Measurements from ENCODE around the gene BIRC7.
A peak's percentile ranks its signal among the peaks of the same experiment; 100 is the strongest.
"Not testable (repeated sequence)": the region's sequence is repeated elsewhere in the genome, so short reads cannot be mapped to it uniquely, and the experiment has no call there.

Gene BIRC7

DNA sequence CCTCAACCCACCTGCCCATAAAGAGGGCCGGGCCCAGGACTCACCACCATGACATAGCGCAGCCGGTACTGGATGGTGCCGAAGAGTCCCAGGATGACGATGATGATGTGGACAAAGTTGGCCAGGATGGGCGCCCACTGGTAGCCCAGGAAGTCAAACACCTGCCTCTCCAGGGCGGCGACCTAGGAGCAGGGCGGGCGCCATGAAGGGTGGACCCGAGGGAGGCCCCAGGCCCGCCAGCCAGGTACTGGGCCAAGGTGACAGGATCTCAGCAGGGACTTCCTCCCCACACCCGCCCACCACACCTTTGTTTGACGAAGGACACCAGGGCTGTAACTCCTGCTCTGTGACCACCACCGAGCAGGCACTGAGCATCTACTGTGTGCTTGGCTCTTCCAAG, 14.2 kb downstream of the BIRC7 start:
- in situ Hi-C loops (cut with HindIII; ENCODE audit: low sequenced_read_pairs) = no loop called here
- TF ChIP-seq, protein P1, sequence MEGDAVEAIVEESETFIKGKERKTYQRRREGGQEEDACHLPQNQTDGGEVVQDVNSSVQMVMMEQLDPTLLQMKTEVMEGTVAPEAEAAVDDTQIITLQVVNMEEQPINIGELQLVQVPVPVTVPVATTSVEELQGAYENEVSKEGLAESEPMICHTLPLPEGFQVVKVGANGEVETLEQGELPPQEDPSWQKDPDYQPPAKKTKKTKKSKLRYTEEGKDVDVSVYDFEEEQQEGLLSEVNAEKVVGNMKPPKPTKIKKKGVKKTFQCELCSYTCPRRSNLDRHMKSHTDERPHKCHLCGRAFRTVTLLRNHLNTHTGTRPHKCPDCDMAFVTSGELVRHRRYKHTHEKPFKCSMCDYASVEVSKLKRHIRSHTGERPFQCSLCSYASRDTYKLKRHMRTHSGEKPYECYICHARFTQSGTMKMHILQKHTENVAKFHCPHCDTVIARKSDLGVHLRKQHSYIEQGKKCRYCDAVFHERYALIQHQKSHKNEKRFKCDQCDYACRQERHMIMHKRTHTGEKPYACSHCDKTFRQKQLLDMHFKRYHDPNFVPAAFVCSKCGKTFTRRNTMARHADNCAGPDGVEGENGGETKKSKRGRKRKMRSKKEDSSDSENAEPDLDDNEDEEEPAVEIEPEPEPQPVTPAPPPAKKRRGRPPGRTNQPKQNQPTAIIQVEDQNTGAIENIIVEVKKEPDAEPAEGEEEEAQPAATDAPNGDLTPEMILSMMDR (IDR thresholded peaks at IDR 0.05; ENCODE audit: low read depth, low read length) = no peak
- H3K4me3 ChIP-seq (ENCODE audit: low read depth, low read length) = no peak overlapping the region

GRCh38 chr20:63251350-63251749, 15.6 kb downstream of the BIRC7 start:
- in situ Hi-C loops (cut with HindIII; ENCODE audit: low sequenced_read_pairs); DNase-seq (ENCODE audit: low read depth, low spot score): not testable (repeated sequence)
- TF ChIP-seq, protein P1 (IDR thresholded peaks at IDR 0.05; ENCODE audit: low read depth, low read length) = peak; percentile 17

More for the DNA sequence above, 14.2 kb downstream of the BIRC7 start:
- DNase-seq (ENCODE audit: low read depth, low spot score) = no peak

DNA sequence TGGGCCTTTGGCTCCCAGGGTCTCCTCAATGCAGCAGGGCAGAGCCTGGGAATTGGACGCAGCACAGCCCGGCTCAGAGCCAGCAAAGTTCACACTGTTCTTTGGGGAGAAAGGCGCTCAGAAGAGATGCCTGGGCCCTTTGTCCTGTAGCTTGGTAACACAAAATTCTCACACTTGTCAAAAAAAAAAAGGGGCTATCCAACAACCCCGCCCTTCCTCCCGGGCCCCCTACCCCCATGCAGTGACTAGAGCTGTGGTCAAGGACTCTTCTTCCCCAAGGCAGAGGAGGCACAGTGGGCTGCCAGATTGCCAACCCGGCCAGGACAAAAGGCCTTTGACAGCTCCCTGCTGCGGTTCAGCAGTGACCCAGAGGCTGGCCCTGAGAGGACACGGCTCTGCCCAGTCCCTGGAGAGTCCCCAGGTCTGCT, 16.6 kb downstream of the BIRC7 start:
- TF ChIP-seq, protein P1 (IDR thresholded peaks at IDR 0.05; ENCODE audit: low read depth, low read length) = no peak
- in situ Hi-C loops (cut with HindIII; ENCODE audit: low sequenced_read_pairs) = no loop called here
- no peak for DNase-seq (ENCODE audit: low read depth, low spot score)
- H3K4me3 ChIP-seq (ENCODE audit: low read depth, low read length) = no peak overlapping the region

More at GRCh38 chr20:63251350-63251749, 15.6 kb downstream of the BIRC7 start:
- H3K4me3 ChIP-seq (ENCODE audit: low read depth, low read length) = not testable (repeated sequence)

DNA sequence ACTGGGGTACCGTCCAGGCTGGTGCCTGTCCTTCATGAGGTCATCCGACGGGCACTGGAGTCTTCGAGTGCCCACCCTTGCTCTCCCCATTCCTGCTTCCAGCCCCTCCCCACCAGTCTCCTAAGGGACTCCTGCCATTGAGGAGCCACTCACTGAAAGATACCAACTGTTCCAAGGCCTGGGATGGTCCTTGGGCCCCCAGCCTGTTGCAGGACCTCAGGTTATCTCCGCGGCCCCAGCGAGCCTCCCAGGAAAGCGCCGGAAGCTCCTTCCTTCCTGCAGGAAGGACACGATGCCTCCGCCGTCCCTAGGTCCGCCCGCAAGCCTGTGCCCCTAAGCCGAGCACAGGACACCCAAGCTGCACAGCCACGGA, 17.3 kb downstream of the BIRC7 start:
- DNase-seq (ENCODE audit: low read depth, low spot score) = no peak
- in situ Hi-C loops (cut with HindIII; ENCODE audit: low sequenced_read_pairs) = no loop called here
- TF ChIP-seq, protein P1 (IDR thresholded peaks at IDR 0.05; ENCODE audit: low read depth, low read length) = no peak
- no peak overlapping the region for H3K4me3 ChIP-seq (ENCODE audit: low read depth, low read length)

DNA sequence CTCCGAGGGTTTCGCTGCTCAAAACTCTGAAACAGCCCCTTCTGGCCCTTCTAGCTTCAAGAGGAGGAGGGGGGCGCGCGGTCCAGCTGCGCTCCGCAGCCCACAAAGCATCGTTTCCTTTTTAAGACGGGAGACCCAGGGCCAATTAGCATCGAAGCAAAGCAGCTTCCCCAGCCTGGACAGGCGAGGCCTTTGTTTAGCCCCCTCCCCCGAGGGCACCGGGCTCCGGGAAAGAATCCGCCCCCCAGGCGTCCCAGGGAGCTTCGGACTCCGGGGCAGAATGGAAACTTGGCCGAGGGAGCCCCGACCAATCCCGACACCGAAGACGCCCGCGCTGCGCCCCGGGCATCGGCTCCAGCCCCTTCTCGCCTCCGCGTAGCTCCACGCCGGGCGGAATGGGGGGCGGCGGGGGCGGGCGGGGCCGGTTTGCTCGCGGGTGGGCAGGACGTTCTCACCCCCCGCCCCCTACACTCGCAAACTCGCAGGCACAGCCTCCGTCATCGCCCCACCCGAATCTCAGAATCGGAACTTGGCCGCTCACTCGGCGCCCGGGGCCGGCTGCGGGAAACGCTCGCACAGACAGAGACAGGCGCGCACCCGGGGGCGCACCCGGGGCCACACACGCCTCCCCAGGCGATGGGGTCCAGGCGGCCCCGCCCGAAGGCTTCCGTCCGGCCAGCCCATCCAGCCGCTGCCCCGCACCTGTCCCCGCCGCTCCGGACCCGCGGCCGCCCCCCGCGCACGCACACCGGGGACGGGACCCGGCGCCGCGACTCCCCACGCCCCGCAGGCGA, 17.9 kb downstream of the BIRC7 start:
- no peak overlapping the region for H3K4me3 ChIP-seq (ENCODE audit: low read depth, low read length)
- TF ChIP-seq, protein P1 (IDR thresholded peaks at IDR 0.05; ENCODE audit: low read depth, low read length) = no peak
- in situ Hi-C loops (cut with HindIII; ENCODE audit: low sequenced_read_pairs) = no loop called here
- DNase-seq (ENCODE audit: low read depth, low spot score) = no peak

GRCh38 chr20:63254232-63254605, 18.5 kb downstream of the BIRC7 start, which contains the start of gene NKAIN4:
Gene NKAIN4 (minus strand): TSS chr20:63254463. CDS start chr20:63254450, 13 bp downstream.
- TF ChIP-seq, protein P1 (IDR thresholded peaks at IDR 0.05; ENCODE audit: low read depth, low read length) = no peak
- no peak for DNase-seq (ENCODE audit: low read depth, low spot score)
- no peak within 1 kb of the TSS for H3K4me3 ChIP-seq (ENCODE audit: low read depth, low read length)
- in situ Hi-C loops (cut with HindIII; ENCODE audit: low sequenced_read_pairs) = no loop called here

All from astrocyte of the spinal cord (primary cell).